GM06990 (cell line): Measurements from ENCODE around the gene SERPINA1.

Experiments
- DNase-seq: peaks from one replicate; pipeline ENCODE4 v3.0.0-alpha.2; 2011; ENCODE audit not compliant: insufficient read length; ENCODE audit errors: extremely low read depth
- H3K27me3 ChIP-seq: replicated peaks from 2 replicates; pipeline ENCODE4 v1.6.0; 2011; ENCODE audit warnings: low read length; ENCODE audit not compliant: control insufficient read depth, insufficient read depth
- H3K36me3 ChIP-seq: 2 replicates; pipeline ENCODE4 v1.5.1; 2011; ENCODE audit warnings: low read length; ENCODE audit not compliant: control insufficient read depth, insufficient read depth
- H3K4me3 ChIP-seq: replicated peaks from 2 replicates; pipeline ENCODE4 v1.5.1; 2011; ENCODE audit warnings: low read depth, mild to moderate bottlenecking, control low read depth, low read length
- TF ChIP-seq, protein P1 (sequence below): IDR thresholded peaks from 2 replicates; pipeline ENCODE4 v1.5.1; 2011; ENCODE audit warnings: low read length, control low read depth, mild to moderate bottlenecking, inconsistent platforms; ENCODE audit not compliant: insufficient read depth, poor library complexity, severe bottlenecking

Gene SERPINA1

DNA sequence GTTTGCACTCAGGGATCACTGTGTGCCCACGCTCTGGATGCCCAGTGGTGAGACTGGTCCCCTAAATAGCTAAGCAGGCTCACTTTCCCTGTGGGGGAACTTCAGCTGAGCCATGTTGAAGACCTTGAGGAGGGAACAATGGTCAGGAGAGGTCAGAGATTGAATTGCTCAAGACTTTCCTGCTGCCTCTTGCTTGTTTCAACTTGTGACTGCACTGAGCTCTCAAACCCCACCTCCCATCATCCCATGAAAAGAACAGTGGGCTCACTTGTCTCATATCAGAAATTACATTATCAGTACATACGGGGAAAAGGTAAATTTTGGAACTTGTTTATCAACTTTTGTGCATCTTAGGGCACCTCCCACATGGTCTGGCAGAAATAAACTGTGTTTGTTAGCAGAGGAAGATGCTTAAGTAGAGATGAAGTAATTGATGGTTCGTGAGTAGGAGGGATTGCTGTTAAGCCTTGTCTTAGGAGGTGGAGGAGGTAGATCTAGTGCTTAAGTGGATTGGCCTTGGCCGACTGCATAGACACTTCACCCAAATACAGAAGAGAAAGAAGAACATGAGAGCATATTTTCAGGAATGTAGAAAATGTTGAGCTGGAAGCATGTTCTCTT is 15.0 kb upstream of the SERPINA1 start:
- H3K4me3 ChIP-seq: no peak overlapping the region
- no peaks in the 10 kb centered on the region; the same call in 1 of the 2 replicates for H3K27me3 ChIP-seq
- DNase-seq: no peak
- TF ChIP-seq, protein P1, sequence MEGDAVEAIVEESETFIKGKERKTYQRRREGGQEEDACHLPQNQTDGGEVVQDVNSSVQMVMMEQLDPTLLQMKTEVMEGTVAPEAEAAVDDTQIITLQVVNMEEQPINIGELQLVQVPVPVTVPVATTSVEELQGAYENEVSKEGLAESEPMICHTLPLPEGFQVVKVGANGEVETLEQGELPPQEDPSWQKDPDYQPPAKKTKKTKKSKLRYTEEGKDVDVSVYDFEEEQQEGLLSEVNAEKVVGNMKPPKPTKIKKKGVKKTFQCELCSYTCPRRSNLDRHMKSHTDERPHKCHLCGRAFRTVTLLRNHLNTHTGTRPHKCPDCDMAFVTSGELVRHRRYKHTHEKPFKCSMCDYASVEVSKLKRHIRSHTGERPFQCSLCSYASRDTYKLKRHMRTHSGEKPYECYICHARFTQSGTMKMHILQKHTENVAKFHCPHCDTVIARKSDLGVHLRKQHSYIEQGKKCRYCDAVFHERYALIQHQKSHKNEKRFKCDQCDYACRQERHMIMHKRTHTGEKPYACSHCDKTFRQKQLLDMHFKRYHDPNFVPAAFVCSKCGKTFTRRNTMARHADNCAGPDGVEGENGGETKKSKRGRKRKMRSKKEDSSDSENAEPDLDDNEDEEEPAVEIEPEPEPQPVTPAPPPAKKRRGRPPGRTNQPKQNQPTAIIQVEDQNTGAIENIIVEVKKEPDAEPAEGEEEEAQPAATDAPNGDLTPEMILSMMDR: no peak
- H3K36me3 ChIP-seq: no peaks in the 10 kb centered on the region

DNA sequence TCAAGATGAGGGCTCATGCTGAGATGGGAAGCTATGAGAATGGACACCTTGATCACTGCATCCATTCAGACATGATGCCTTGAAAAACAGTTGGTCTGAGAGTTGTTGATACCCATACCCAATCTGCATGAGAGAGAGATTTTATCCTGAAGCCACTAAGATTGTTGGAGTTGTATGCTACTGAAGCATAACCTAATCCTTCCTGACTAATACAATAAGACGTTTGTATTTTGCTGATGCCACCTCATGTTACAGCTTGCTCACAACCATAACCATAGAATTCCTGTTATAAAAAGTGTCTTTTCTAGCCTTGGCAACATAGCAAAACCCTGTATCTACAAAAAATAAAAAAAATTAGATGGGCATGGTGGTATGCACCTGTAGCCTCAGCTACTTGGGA is 12.7 kb upstream of the SERPINA1 start:
- no peak for DNase-seq
- H3K36me3 ChIP-seq: no peaks in the 10 kb centered on the region
- H3K4me3 ChIP-seq: no peak overlapping the region
- no peaks in the 10 kb centered on the region; the same call in 1 of the 2 replicates for H3K27me3 ChIP-seq
- TF ChIP-seq, protein P1: no peak

- Histone ChIP-seq H3K4me3 (no peak overlapping the region), H3K36me3 (no peaks in the 10 kb centered on the region), H3K27me3 (no peaks in the 10 kb centered on the region; the same call in 1 of the 2 replicates)
- TF ChIP-seq, protein P1: no peak
- no peak for DNase-seq
Measured at GRCh38 chr14:94400422-94400841, 12.0 kb upstream of the SERPINA1 start.

DNA sequence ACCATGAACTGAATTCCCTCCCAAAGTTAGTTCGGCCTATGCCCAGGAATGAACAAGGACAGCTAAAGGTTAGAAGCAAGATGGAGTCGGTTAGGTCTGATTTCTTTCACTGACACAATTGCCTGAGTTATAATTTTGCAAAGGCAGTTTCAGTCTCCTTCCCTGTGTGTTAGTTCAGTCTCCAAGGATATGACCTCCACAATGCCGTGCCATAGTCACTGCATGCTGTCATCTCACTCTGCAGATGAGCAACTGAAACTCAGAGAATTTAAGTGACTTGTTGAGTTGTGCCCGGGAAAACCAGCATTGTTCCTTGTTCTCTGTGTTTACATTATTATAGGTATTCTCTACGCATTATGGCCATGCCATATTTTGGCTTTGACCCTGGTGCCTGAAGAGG is 10.1 kb upstream of the SERPINA1 start:
- no peaks in the 10 kb centered on the region for H3K36me3 ChIP-seq
- no peak overlapping the region for H3K4me3 ChIP-seq
- no peaks in the 10 kb centered on the region; the same call in 1 of the 2 replicates for H3K27me3 ChIP-seq
- no peak for DNase-seq
- TF ChIP-seq, protein P1: no peak

- no peak for DNase-seq
- Histone ChIP-seq H3K27me3 (no peaks in the 10 kb centered on the region; the same call in 1 of the 2 replicates), H3K4me3 (no peak overlapping the region)
Measured at GRCh38 chr14:94398182-94398479, 9.7 kb upstream of the SERPINA1 start.

More at GRCh38 chr14:94398182-94398479, 9.7 kb upstream of the SERPINA1 start:
- TF ChIP-seq, protein P1: no peak
- H3K36me3 ChIP-seq: no peaks in the 10 kb centered on the region
